H1 (cell line): Measurements from ENCODE around the gene INHA. TPM values are rescaled to one million over a fixed set of nuclear protein-coding genes. Genes with fewer than 3 reads are reported as not detected.

Experiments used
- CTCF ChIA-PET: fragments of 300-600 bp; sonication (Branson Sonifier 250); formaldehyde crosslinking; loops from one replicate; lab custom pipeline; 2021; ENCODE audit not compliant: partially characterized antibody; lab: Charles Lee
- POLR2A ChIA-PET: fragments of 300-600 bp; sonication (Branson Sonifier 250); formaldehyde crosslinking; loops from one replicate; lab custom pipeline; 2021; ENCODE audit warnings: inconsistent platforms; ENCODE audit not compliant: partially characterized antibody; lab: Charles Lee
- DNase-seq, 2 experiments: peaks; one replicate each; pipeline versions ENCODE4 v3.0.0 to v3.0.0-alpha.2; 2010 to 2022; ENCODE audit warnings: low spot score in 2 of 2, low read depth in 1 of 2, mixed read lengths in 1 of 2
- FAIRE-seq: peaks from 2 replicates; lab custom pipeline; 2011; peaks lifted over from hg19 to GRCh38; lab: Jason Lieb, UNC
- H2AFZ ChIP-seq: 2 replicates; pipeline ENCODE4 v1.8.1; 2012; ENCODE audit warnings: low read length, inconsistent platforms
- H2AK5ac ChIP-seq: 2 replicates; pipeline ENCODE4 v1.6.1; 2013; ENCODE audit warnings: low read depth, low read length
- H2BK120ac ChIP-seq: replicated peaks from 2 replicates; pipeline ENCODE3; 2013; ENCODE audit warnings: low read depth, low read length, inconsistent platforms
- H2BK12ac ChIP-seq: 2 replicates; pipeline ENCODE4 v1.6.1; 2013; ENCODE audit warnings: low read depth, low read length
- H2BK15ac ChIP-seq: 2 replicates; pipeline ENCODE4 v1.6.1; 2013; ENCODE audit warnings: low read length
- H2BK20ac ChIP-seq: 2 replicates; pipeline ENCODE4 v1.6.1; 2013; ENCODE audit warnings: low read length
- H2BK5ac ChIP-seq: 2 replicates; pipeline ENCODE4 v1.6.1; 2013; ENCODE audit warnings: low read depth, low read length
- H3K14ac ChIP-seq: 2 replicates; pipeline ENCODE4 v1.6.1; 2013; ENCODE audit warnings: inconsistent platforms; ENCODE audit not compliant: insufficient read length
- H3K18ac ChIP-seq: 2 replicates; pipeline ENCODE4 v1.6.1; 2013; ENCODE audit warnings: low read length; ENCODE audit errors: extremely low read depth
- H3K23ac ChIP-seq: 2 replicates; pipeline ENCODE4 v1.6.1; 2013; ENCODE audit warnings: inconsistent platforms; ENCODE audit not compliant: insufficient read length
- H3K23me2 ChIP-seq: 2 replicates; pipeline ENCODE4 v1.6.1; 2013; ENCODE audit warnings: low read depth, low read length
- H3K27ac ChIP-seq: 2 replicates; pipeline ENCODE4 v1.6.1; 2011; ENCODE audit warnings: low read depth, low read length, inconsistent platforms
- H3K27me3 ChIP-seq, 4 experiments: replicated peaks in 1 of 4; 1 replicate in 1 of 4; 2 replicates in 3 of 4; pipeline versions ENCODE4 v1.6.1 to v1.8.1; 2011 to 2013; ENCODE audit warnings: low read length in 3 of 4, mild to moderate bottlenecking in 3 of 4, inconsistent platforms in 2 of 4, mixed read lengths in 2 of 4, moderate library complexity in 1 of 4; ENCODE audit not compliant: control insufficient read depth in 3 of 4, insufficient read depth in 3 of 4; ENCODE audit errors: extremely low read depth in 1 of 4
- H3K36me3 ChIP-seq, 4 experiments: 2 replicates each; pipeline versions ENCODE4 v1.6.1 to v1.8.1; 2011 to 2013; ENCODE audit warnings: mild to moderate bottlenecking in 4 of 4, low read length in 3 of 4, moderate library complexity in 2 of 4, control low read depth in 1 of 4, inconsistent platforms in 1 of 4; ENCODE audit not compliant: insufficient read depth in 4 of 4, control insufficient read depth in 2 of 4
- H3K4ac ChIP-seq: replicated peaks from 2 replicates; pipeline ENCODE3; 2013; ENCODE audit warnings: low read length, low read depth, mixed read lengths, inconsistent platforms; ENCODE audit not compliant: insufficient read length
- H3K4me1 ChIP-seq, 4 experiments: replicated peaks in 1 of 4; 1 replicate in 1 of 4; 2 replicates in 3 of 4; pipeline versions ENCODE4 v1.6.1 to v1.8.1; 2011 to 2013; ENCODE audit warnings: low read length in 3 of 4, inconsistent platforms in 2 of 4, mixed read lengths in 1 of 4; ENCODE audit not compliant: insufficient read depth in 4 of 4, control insufficient read depth in 3 of 4
- H3K4me2 ChIP-seq, 2 experiments: 2 replicates each; pipeline versions ENCODE4 v1.6.1 to v1.8.1; 2011 to 2013; ENCODE audit warnings: low read depth in 2 of 2, low read length in 2 of 2, control low read depth in 1 of 2, inconsistent platforms in 1 of 2, mild to moderate bottlenecking in 1 of 2; ENCODE audit not compliant: insufficient read depth in 1 of 2
- H3K4me3 ChIP-seq, 4 experiments: fragments of 200-600, 300-600 bp in 1 of 4; sonication (generic), shearing (Covaris generic), sonication (Bioruptor Twin) in 1 of 4; 2 replicates each; pipeline versions ENCODE4 v1.5.1 to v1.8.1; 2011 to 2016; ENCODE audit warnings: low read length in 4 of 4, low read depth in 3 of 4, control low read depth in 2 of 4, inconsistent platforms in 2 of 4, mild to moderate bottlenecking in 2 of 4, mixed read lengths in 1 of 4, moderate library complexity in 1 of 4; ENCODE audit not compliant: insufficient read depth in 2 of 4; ENCODE audit errors: extremely low read depth in 1 of 4
- H3K56ac ChIP-seq: replicated peaks from 2 replicates; pipeline ENCODE3; 2013; ENCODE audit warnings: low read depth, mild to moderate bottlenecking, mixed read lengths, low read length, inconsistent platforms; ENCODE audit not compliant: insufficient read length
- H3K79me1 ChIP-seq: 2 replicates; pipeline ENCODE4 v1.6.1; 2013; ENCODE audit warnings: low read depth, low read length, control low read depth
- H3K79me2 ChIP-seq, 2 experiments: 2 replicates each; pipeline versions ENCODE4 v1.6.1 to v1.8.1; 2012 to 2013; ENCODE audit warnings: low read length in 2 of 2, mild to moderate bottlenecking in 2 of 2, inconsistent platforms in 1 of 2; ENCODE audit not compliant: insufficient read depth in 2 of 2, control insufficient read depth in 1 of 2
- H3K9ac ChIP-seq, 4 experiments: replicated peaks in 1 of 4; 1 replicate in 1 of 4; 2 replicates in 3 of 4; pipeline versions ENCODE4 v1.6.1 to v1.8.1; 2011 to 2013; ENCODE audit warnings: low read depth in 3 of 4, low read length in 3 of 4, control low read depth in 2 of 4, mild to moderate bottlenecking in 2 of 4, moderate library complexity in 2 of 4, inconsistent platforms in 1 of 4; ENCODE audit errors: extremely low read depth in 1 of 4
- H3K9me3 ChIP-seq, 2 experiments: 2 replicates each; pipeline versions ENCODE4 v1.6.1 to v1.8.1; 2012 to 2013; ENCODE audit warnings: mild to moderate bottlenecking in 2 of 2, moderate library complexity in 2 of 2, control low read depth in 1 of 2, inconsistent platforms in 1 of 2, low read depth in 1 of 2, low read length in 1 of 2, mixed read lengths in 1 of 2; ENCODE audit not compliant: insufficient read depth in 2 of 2
- H4K20me1 ChIP-seq, 2 experiments: replicated peaks in 1 of 2; 2 replicates each; pipeline versions ENCODE3 to v1.8.1; 2011 to 2013; ENCODE audit warnings: inconsistent platforms in 2 of 2, low read length in 2 of 2, mild to moderate bottlenecking in 1 of 2; ENCODE audit not compliant: insufficient read depth in 2 of 2, control insufficient read depth in 1 of 2
- H4K5ac ChIP-seq: 2 replicates; pipeline ENCODE4 v1.6.1; 2013; ENCODE audit warnings: low read length, low read depth, mixed read lengths, inconsistent platforms; ENCODE audit not compliant: insufficient read length
- H4K8ac ChIP-seq: 2 replicates; pipeline ENCODE4 v1.8.0; 2013; ENCODE audit warnings: mild to moderate bottlenecking, moderate library complexity, low read length, inconsistent platforms; ENCODE audit not compliant: insufficient read depth; ENCODE audit errors: extremely low read depth
- H4K91ac ChIP-seq: replicated peaks from 2 replicates; pipeline ENCODE3; 2013; ENCODE audit warnings: low read length, mixed read lengths, inconsistent platforms; ENCODE audit not compliant: insufficient read length
- BACH1 ChIP-seq: IDR thresholded peaks from 2 replicates; pipeline ENCODE4 v1.6.1; 2012; ENCODE audit warnings: low read length, improper control_type of control experiment
- CBX5 ChIP-seq: fragments of 300-800, 300-1000 bp; sonication (generic); IDR thresholded peaks from 2 replicates; pipeline ENCODE4 v1.7.1; 2016; ENCODE audit warnings: antibody characterized with exemption, low read length, low read depth
- CEBPB ChIP-seq: IDR thresholded peaks from 2 replicates; pipeline ENCODE4 v1.6.1; 2012; ENCODE audit warnings: low read depth, low read length
- CHD1 ChIP-seq: IDR thresholded peaks from 2 replicates; pipeline ENCODE4 v1.6.1; 2012; ENCODE audit warnings: low read depth, low read length, improper control_type of control experiment
- CHD2 ChIP-seq: IDR thresholded peaks from 2 replicates; pipeline ENCODE4 v1.6.1; 2012; ENCODE audit warnings: low read length, improper control_type of control experiment
- CREB1 ChIP-seq: IDR thresholded peaks from 2 replicates; pipeline ENCODE4 v1.6.1; 2012; ENCODE audit warnings: inconsistent platforms
- GTF2F1 ChIP-seq: IDR thresholded peaks from 2 replicates; pipeline ENCODE4 v1.6.1; 2012; ENCODE audit warnings: low read depth, low read length, improper control_type of control experiment, borderline replicate concordance
- POLR2A ChIP-seq, 2 experiments: IDR thresholded peaks; 1 replicate in 1 of 2; 2 replicates in 1 of 2; pipeline ENCODE4 v1.6.1; 2011; ENCODE audit warnings: low read depth in 2 of 2, low read length in 2 of 2, mild to moderate bottlenecking in 2 of 2; ENCODE audit errors: control extremely low read depth in 1 of 2
- POU5F1 ChIP-seq: IDR thresholded peaks from 2 replicates; pipeline ENCODE4 v1.6.1; 2011; ENCODE audit warnings: low read depth, mild to moderate bottlenecking, low read length, moderate library complexity
- RAD21 ChIP-seq, 2 experiments: IDR thresholded peaks in 1 of 2; conservative IDR thresholded peaks in 1 of 2; 2 replicates each; pipeline ENCODE4 v1.6.1; 2011; ENCODE audit warnings: low read depth in 2 of 2, low read length in 2 of 2, improper control_type of control experiment in 1 of 2, inconsistent platforms in 1 of 2, mild to moderate bottlenecking in 1 of 2, moderate library complexity in 1 of 2
- SP1 ChIP-seq: IDR thresholded peaks from 2 replicates; pipeline ENCODE4 v1.6.1; 2011; ENCODE audit warnings: low read depth, low read length
- SP2 ChIP-seq: IDR thresholded peaks from 2 replicates; pipeline ENCODE4 v1.6.1; 2012; ENCODE audit warnings: mild to moderate bottlenecking, low read length, inconsistent platforms
- SP4 ChIP-seq: IDR thresholded peaks from 2 replicates; pipeline ENCODE4 v1.6.1; 2012; ENCODE audit warnings: low read length, inconsistent platforms
- WGBS, 2 experiments: shearing (Covaris generic) in 1 of 2; methylation state at CpG; one replicate each; pipeline versions ENCODE4 v1.1.6 to v1.1.7; 2013 to 2015; ENCODE audit warnings: low lambda C conversion rate in 2 of 2, mixed read lengths in 2 of 2, inconsistent platforms in 1 of 2, low coverage in 1 of 2, missing lambda C conversion rate in 1 of 2; ENCODE audit not compliant: insufficient replicate concordance in 2 of 2, insufficient coverage in 1 of 2, insufficient read length in 1 of 2; ENCODE audit errors: extremely low coverage in 1 of 2, missing lambda C conversion rate in 1 of 2; 5-methylcytosine and 5-hydroxymethylcytosine counted together
- polyA plus RNA-seq, 7 experiments: library from polyadenylated mRNA; depleted of rRNA in 3 of 7; stranded (reverse) in 5 of 7; unstranded in 2 of 7; fragments of >200 nt in 5 of 7; fragments of 200-250 nt in 2 of 7; gene quantifications; 1 replicate in 5 of 7; 2 replicates in 1 of 7; 4 replicates in 1 of 7; pipeline versions ENCODE4 v1.2.1 to v1.2.3, GENCODE V29; 2011 to 2013; ENCODE audit warnings: missing spikeins in 2 of 7, mixed read lengths in 2 of 7
- total RNA-seq: library from RNA; stranded (reverse); fragmentation: NEBNext Ultra II Directional; extraction: Animal tissue kit (Norgen Biotek cat#: 25700); gene quantifications from 2 replicates; pipeline ENCODE4 v1.2.1, GENCODE V29; 2021

The INHA gene
- total and polyA plus RNA-seq, 2 of the 8 experiments (the other 6 are each of a cell fraction or from before 2014, with no cell fraction given): 0.65 to 2.7 TPM

DNA sequence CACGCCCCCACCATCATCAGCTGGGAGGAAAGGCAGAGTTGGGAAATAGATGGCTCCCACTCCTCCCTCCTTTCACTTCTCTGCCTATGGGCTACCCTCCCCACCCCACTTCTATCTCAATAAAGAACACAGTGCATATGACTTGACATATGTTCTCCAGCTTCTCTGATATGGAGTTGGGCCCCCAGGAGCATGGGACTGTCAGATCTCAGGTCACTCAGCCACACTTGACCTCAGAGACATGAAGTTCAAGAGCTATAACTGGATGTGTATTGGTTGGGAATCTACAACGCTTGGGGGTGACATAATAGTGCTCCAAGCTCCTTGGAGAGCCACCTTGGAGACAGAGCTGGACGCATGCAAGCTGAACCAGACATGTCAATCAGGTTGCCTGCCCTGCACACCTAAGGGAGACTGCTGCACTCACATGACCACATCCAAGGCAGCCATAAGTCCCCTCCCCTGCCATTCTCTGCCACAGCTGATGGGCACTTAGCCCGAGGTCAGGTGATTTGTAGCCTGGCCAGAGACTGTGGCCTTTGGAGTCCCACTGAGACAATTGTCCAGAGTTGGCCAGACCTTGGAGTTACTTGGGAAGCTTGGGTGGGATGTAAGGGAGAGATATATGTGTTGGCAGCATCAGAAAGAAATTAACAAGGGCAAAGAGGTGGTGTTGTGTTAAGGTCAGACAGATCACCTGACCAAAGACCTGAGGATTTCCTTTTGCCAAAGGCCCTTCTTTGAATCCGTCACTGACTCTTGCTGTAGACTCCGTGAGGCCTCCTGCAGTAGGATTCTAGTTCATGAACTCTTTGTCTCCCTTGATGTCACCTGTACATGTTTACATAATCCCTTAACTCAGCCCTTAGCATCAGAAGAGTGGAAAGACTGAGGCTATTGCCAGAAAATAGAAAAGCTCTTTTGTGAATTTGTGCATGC is 3.7 kb downstream of the INHA start:
- no peak overlapping the region for H3K27ac ChIP-seq
- H3K9ac ChIP-seq: no peak overlapping the region
- no peak overlapping the region for H4K91ac ChIP-seq
- H3K23me2 ChIP-seq: peaks cover 6% of the 10 kb centered on the region; the same call in 1 of the 2 replicates
- H3K36me3 ChIP-seq: no peaks in the 10 kb centered on the region
- H3K4me2 ChIP-seq: peak overlapping the region in 1 of 2 experiments; percentile 56; a peak in 1 of 4 replicates
- FAIRE-seq (no peak), DNase-seq (no peak)
- H3K27me3 ChIP-seq: no peaks in the 10 kb centered on the region; a peak in 1 of 7 replicates
- no peak overlapping the region for H2AFZ ChIP-seq
- H2BK12ac ChIP-seq: peak overlapping the region; percentile 92; the same call in 1 of the 2 replicates
- no peaks in the 10 kb centered on the region for H4K20me1 ChIP-seq
- 0 out of 2 replicates have a peak overlapping the region, but pooled peaks have one; percentile 33 for H2AK5ac ChIP-seq
- no peaks in the 10 kb centered on the region for H3K79me1 ChIP-seq
- H4K5ac ChIP-seq: no peak overlapping the region
- no peak overlapping the region for H3K23ac ChIP-seq
- H3K79me2 ChIP-seq: no peaks in the 10 kb centered on the region
- no peak overlapping the region for H3K56ac ChIP-seq
- H3K4ac ChIP-seq: no peak overlapping the region
- no peak overlapping the region for H4K8ac ChIP-seq
- ChIA-PET POLR2A (interaction anchor here (0.9 to 18.6 kb wide), 3 partner anchors 17 to 56 kb away, joined by 3 to 293 read pairs (median 36); partner anchors contain the start of gene STK11IP), CTCF (interaction anchor here (0.9 to 4.3 kb wide), 8 partner anchors 9 to 63 kb away, joined by 3 to 64 read pairs (median 7); partner anchors contain the start of gene STK11IP)
- no peaks in the 10 kb centered on the region for H3K9me3 ChIP-seq
- WGBS, 2 experiments: 90% methylated on average over 6 of the region's 6 CpGs; no CpG with 5 or more reads in 1 of the 2 experiments
- H3K4me3 ChIP-seq: no peak overlapping the region
- H2BK5ac ChIP-seq: no peak overlapping the region
- H3K4me1 ChIP-seq: peaks cover 7 to 29% (median 22%) of the 10 kb centered on the region in 4 experiments
- peak overlapping the region; percentile 4 for H3K18ac ChIP-seq
- no peak overlapping the region for H2BK120ac ChIP-seq
- no peak overlapping the region for H2BK20ac ChIP-seq
- peak overlapping the region; percentile 36; the same call in 1 of the 2 replicates for H2BK15ac ChIP-seq
- H3K14ac ChIP-seq: no peak overlapping the region
- TF ChIP-seq CHD2 (no peak), CEBPB (no peak), POLR2A (IDR thresholded peaks at IDR 0.05; ENCODE audit: control extremely low read depth in 1 of 2, low read depth in 2 of 2, low read length in 2 of 2) (no peak), RAD21 (IDR thresholded peaks at IDR 0.05 in 1 of 2, conservative IDR thresholded peaks at IDR 0.05 in 1 of 2; ENCODE audit: low read depth in 2 of 2, low read length in 2 of 2) (no peak), GTF2F1 (no peak), SP4 (no peak), SP2 (no peak), CBX5 (no peak), CREB1 (no peak), BACH1 (no peak), SP1 (no peak), POU5F1 (no peak), CHD1 (no peak)
